GM06990 (cell line): Measurements from ENCODE around the gene MRPS22.

Experiments used
- DNase-seq: peaks from one replicate; pipeline ENCODE4 v3.0.0-alpha.2; 2011; ENCODE audit not compliant: insufficient read length; ENCODE audit errors: extremely low read depth
- H3K27me3 ChIP-seq: replicated peaks from 2 replicates; pipeline ENCODE4 v1.6.0; 2011; ENCODE audit warnings: low read length; ENCODE audit not compliant: control insufficient read depth, insufficient read depth
- H3K36me3 ChIP-seq: 2 replicates; pipeline ENCODE4 v1.5.1; 2011; ENCODE audit warnings: low read length; ENCODE audit not compliant: control insufficient read depth, insufficient read depth
- H3K4me3 ChIP-seq: replicated peaks from 2 replicates; pipeline ENCODE4 v1.5.1; 2011; ENCODE audit warnings: low read depth, mild to moderate bottlenecking, control low read depth, low read length
- TF ChIP-seq, protein P1 (sequence below): IDR thresholded peaks from 2 replicates; pipeline ENCODE4 v1.5.1; 2011; ENCODE audit warnings: low read length, control low read depth, mild to moderate bottlenecking, inconsistent platforms; ENCODE audit not compliant: insufficient read depth, poor library complexity, severe bottlenecking

The MRPS22 gene

DNA sequence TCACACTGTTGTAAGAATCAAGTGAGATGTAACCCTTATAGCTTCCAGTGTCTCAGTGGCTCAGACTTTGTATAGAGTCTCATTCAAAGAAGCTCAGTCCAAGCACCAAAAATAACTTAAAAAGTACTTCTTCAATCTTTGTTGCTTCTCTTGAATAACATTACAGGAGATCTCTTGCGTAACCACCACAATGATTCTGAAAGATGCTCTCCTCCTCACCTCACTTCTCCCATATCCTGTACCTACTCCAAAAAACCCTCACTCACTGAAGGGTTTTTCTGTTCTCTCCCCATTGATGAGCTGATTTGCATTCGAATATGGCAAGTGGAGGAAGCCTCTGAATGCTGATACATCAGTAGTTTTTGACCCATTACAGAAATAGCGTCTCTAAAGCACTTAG lies 39.4 kb upstream of the MRPS22 start:
- Histone ChIP-seq H3K4me3 (no peak overlapping the region), H3K36me3 (no peaks in the 10 kb centered on the region), H3K27me3 (no peaks in the 10 kb centered on the region; the same call in none of the 2 replicates)
- no peak for DNase-seq
- TF ChIP-seq, protein P1, sequence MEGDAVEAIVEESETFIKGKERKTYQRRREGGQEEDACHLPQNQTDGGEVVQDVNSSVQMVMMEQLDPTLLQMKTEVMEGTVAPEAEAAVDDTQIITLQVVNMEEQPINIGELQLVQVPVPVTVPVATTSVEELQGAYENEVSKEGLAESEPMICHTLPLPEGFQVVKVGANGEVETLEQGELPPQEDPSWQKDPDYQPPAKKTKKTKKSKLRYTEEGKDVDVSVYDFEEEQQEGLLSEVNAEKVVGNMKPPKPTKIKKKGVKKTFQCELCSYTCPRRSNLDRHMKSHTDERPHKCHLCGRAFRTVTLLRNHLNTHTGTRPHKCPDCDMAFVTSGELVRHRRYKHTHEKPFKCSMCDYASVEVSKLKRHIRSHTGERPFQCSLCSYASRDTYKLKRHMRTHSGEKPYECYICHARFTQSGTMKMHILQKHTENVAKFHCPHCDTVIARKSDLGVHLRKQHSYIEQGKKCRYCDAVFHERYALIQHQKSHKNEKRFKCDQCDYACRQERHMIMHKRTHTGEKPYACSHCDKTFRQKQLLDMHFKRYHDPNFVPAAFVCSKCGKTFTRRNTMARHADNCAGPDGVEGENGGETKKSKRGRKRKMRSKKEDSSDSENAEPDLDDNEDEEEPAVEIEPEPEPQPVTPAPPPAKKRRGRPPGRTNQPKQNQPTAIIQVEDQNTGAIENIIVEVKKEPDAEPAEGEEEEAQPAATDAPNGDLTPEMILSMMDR = no peak

GRCh38 chr3:139306078-139306477 lies 37.7 kb upstream of the MRPS22 start:
- no peaks in the 10 kb centered on the region; the same call in none of the 2 replicates for H3K27me3 ChIP-seq
- DNase-seq = no peak
- TF ChIP-seq, protein P1 = no peak
- no peaks in the 10 kb centered on the region for H3K36me3 ChIP-seq
- no peak overlapping the region for H3K4me3 ChIP-seq

GRCh38 chr3:139307072-139307491 lies 36.7 kb upstream of the MRPS22 start:
- Histone ChIP-seq H3K36me3 (no peaks in the 10 kb centered on the region), H3K27me3 (no peaks in the 10 kb centered on the region; the same call in 1 of the 2 replicates), H3K4me3 (no peak overlapping the region)
- no peak for DNase-seq
- TF ChIP-seq, protein P1 = no peak

GRCh38 chr3:139307601-139308555 lies 35.9 kb upstream of the MRPS22 start:
- TF ChIP-seq, protein P1 = no peak
- no peak for DNase-seq
- no peaks in the 10 kb centered on the region; the same call in 1 of the 2 replicates for H3K27me3 ChIP-seq
- H3K4me3 ChIP-seq = no peak overlapping the region
- H3K36me3 ChIP-seq = no peaks in the 10 kb centered on the region

DNA sequence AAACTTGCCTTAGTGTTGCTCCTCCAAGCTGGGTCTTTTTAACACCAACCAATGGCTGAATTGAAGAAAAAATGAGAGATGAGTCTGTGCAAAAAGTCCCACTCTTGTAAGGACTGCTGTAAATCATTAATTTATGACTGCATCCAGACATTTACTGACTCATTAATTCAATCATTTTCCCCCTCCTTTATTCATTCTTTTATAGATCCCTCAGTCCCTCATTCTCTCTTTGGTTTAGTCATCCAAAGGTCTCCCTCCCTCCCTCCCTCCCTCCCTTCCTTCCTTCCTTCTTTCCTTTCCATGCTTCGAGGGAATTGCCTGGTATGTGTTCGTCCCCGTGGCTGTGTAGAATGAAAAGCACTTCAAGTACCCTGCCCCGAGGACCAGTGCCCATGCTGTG lies 35.3 kb upstream of the MRPS22 start:
- Histone ChIP-seq H3K36me3 (no peaks in the 10 kb centered on the region), H3K4me3 (no peak overlapping the region), H3K27me3 (no peaks in the 10 kb centered on the region; the same call in 1 of the 2 replicates)
- TF ChIP-seq, protein P1 = no peak
- DNase-seq = no peak
